HG03520 (cell line): Measurements from ENCODE around the gene TMEM208.

Source experiments
- ATAC-seq: cut with Tn5 transposase; IDR thresholded peaks from one replicate; pipeline ENCODE4 v1.9.1; 2021; ENCODE audit warnings: mild to moderate bottlenecking, moderate library complexity; ENCODE audit not compliant: unreplicated experiment

Gene TMEM208

DNA sequence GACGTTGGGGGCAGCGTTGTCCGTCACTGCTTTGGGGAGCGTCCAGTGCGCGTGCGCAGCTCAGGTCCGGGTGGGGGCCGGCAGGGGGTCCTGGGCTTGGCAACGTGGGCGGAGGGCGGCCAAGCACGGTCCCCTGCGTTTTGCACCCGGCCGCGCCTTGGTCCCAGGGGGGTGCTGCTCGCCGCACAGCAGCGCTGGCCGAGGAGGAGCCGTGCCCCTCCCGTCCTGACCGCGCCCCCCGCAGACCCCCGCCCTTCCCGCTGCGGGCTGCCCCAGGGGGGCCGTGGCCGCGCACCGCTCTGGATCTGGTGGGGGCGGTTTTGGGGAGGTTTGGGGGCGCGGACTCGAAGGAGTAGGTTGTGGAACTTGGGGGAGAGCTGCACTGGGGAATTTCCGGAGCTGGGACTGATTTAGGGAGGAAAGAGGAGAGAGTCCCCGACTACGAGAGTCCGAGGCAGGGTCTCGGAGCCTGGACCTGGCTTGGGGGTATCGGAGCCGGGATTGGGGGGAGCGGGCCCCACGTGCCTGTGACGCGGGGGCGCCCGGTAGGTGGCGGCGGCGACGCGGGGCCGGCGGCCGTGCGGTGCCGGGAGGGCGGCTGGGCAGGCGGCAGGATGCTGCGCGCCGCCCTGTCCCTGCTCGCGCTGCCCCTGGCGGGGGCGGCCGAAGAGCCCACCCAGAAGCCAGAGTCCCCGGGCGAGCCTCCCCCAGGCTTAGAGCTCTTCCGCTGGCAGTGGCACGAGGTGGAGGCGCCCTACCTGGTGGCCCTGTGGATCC is 21.7 kb downstream of the TMEM208 start, which contains the start of gene SLC9A5:
Gene SLC9A5, plus strand, starts transcription at position 579 of the 777 bp plus-strand sequence. Its CDS starts 36 bp downstream, at position 615.
- ATAC-seq: no peak

DNA sequence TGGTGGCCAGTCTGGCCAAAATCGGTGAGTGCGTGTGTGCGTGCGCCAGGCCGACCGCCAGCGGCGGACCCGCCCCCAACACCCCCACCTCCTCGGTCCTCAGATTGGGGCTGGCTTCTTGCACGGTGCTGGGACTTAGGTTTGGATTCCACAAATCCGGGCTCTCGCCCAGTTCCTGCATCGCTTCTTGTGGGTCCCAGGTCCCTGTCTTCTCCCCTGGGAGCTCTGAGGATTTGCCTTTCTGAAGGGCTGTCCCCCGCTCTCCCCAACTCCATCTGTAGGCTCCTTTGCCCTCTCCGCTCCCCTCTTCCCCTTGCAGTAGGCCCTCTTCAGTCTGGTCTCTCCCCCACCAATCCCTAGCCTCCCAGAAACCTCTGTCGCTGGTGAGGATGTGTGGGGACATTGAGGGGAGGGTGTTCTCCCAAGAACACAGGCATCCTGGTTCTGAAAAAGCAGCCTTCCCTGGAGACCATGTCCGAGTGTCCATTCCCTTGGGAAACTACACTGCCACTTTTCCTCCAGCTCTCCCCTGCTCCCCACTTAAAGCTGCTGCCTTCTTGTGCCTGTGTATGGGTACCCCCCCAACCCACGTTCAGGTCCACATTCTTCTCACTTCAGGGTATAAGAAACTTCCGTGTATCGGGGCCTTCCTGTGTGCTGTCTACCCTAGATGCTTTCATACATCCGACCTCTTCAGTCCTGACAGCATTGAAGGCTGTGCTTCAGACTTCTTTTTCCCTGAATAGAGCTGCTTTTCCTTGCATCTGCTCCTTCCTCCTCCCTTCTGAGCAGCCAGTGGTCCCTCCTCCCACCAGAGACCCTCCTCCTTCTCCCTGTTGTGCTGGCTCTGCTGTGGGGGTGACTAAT is 22.5 kb downstream of the TMEM208 start:
- no peak for ATAC-seq

DNA sequence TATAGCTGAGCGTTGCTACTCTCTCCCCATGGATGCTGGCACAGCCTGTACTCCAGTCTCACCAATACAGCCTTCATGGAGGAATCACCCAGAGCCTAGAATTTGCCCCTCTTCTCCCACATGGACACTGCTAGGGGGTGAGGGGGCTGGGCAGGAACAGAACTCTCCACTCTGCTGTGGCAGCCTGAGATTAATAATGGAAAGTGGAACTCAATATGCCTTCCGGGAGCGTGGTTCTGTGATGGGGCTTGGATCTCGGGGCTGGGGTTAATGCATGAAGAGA is 23.1 kb downstream of the TMEM208 start:
- ATAC-seq: no peak

DNA sequence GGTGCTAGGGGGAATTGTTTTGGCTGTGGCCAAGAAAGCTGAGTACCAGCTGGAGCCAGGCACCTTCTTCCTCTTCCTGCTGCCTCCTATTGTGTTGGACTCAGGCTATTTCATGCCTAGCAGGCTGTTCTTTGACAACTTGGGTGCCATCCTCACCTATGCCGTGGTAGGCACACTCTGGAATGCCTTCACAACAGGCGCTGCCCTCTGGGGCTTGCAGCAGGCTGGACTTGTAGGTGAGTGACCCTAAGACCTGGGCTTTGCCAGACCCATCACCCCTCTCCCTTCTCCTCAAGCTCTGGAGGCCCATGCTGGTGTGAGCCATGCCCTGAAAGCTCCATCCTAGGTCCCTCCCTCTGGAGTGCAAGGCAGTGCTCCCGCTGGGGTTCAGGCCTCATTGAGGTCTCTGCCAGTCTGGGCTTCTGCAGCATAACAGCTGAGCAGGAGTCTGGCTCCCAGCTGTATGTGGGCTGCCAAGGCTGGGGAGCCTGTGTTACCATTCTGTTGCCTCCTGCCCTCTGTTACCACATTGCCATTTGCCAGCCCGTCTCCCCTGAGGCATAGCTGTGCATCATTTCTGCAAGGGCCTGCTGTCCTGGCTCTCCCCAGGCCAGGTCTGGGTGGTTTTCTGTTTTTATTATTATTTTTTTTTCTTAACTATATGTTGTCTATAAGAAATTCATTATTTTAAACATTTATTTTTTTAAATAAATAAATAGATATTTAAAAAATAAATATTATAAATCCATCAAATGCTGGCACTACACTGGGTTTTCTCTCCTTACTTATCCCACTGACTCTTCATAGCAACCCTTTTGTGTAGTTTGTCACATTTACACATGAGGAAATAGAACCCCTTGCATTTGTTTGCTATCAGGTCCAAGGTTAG is 25.9 kb downstream of the TMEM208 start:
- ATAC-seq: no peak

DNA sequence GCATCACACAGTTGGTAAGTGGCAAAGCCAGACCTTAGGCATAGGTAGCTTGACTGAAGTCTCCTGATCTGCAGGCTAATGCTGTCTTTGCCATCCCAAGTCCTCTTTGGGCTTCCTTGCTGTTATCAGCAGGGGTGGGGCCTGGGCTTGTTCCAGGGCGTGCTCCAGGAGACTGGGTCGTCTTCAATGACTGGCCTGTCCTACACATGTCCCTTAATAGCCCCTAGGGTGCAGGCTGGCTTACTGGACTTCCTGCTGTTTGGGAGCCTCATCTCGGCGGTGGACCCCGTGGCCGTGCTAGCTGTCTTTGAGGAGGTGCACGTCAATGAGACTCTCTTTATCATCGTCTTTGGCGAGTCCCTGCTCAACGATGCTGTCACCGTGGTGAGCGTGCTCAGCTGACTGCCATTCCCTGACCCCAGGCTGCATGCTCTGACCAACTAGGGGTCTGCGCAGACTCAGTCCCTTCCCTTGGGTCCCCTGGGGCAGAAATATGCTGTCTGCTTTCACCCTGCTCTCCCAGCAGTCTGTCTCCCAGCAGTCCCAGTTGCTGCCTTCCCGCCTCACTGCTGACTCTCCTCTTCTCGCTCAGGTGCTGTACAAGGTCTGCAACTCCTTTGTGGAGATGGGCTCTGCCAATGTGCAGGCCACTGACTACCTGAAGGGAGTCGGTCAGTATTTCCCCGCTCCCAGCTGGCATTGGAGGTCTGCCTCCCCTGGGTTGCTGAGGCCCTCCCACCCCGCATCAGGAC is 28.0 kb downstream of the TMEM208 start:
- ATAC-seq: no peak

DNA sequence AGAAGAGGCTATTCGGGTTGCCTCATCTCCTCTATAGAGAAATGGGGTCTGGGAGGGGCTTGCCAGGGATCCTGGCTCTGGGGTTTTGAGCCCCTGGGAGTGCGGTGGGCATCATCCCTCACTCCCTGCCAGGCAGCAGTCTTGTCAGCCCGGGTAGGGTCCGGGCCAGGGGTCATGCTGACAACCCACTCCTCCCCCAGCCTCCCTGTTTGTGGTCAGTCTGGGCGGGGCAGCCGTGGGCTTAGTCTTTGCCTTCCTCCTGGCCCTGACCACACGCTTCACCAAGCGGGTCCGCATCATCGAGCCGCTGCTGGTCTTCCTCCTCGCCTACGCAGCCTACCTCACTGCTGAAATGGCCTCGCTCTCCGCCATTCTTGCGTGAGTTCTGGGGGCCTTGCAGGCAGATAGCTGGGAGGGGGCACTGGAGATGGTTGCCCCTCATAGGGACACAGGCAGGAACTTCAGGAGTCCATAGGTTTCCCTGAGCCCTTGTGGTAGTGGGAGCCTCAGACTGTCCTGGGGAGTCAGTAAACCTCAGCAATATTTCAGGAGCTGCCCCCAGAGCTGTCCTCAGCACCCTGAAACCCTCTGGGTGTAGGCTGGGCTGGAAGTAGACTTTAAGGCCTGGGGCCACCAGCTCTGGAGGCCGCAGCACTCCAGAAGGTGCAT is 28.8 kb downstream of the TMEM208 start:
- ATAC-seq: no peak

DNA sequence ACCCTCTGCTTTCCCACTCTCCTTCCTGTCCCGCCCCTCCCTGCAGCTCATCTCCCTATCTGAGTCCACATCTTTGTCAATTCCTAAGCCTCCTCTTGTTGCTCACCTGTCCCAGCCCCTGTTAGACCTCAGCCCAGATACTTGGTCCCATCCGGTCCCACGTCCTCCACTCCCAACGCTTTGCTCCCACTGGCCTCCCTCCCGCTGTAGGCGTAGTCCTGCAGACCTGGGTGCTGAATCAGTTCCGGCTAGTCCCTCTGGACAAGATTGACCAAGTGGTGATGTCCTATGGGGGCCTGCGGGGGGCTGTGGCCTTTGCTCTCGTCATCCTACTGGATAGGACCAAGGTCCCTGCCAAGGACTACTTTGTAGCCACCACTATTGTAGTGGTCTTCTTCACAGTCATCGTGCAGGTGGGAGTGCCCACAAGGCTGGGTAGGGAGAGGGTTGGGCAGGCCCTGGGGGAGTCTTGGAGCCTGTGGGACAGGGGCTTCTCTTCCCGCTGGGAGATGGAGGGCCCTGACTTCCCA is 29.8 kb downstream of the TMEM208 start:
- no peak for ATAC-seq

DNA sequence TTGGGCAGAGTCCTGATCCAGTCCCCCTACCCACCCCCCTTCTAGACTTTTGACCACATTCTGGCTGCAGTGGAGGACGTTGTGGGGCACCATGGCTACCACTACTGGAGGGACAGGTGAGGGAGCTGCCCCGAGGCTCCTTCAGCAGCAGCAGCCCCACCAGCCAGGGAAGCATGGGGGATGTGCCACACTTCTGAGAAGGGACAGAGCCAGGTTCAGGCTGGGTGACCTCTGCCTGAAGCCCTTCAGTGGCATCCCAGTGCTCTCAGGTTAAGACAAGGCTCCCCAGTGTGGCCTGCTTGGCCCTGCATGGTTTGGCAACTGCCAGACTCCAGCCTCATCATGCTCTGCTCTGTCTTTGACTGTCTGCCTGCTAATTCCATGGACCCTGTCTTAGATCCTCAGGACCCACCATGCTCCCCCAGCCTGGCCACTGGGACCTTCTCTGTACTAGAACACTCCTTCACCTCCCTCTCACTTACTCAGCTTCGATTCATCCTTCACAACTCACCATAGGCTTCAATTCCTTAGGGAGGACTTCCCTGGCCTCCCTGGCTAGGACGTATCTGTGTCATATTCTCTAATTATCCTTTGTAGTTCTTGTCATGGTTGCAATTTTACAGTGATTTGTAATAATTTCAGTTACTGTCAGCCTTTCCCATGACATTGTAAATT is 30.7 kb downstream of the TMEM208 start:
- no peak for ATAC-seq

DNA sequence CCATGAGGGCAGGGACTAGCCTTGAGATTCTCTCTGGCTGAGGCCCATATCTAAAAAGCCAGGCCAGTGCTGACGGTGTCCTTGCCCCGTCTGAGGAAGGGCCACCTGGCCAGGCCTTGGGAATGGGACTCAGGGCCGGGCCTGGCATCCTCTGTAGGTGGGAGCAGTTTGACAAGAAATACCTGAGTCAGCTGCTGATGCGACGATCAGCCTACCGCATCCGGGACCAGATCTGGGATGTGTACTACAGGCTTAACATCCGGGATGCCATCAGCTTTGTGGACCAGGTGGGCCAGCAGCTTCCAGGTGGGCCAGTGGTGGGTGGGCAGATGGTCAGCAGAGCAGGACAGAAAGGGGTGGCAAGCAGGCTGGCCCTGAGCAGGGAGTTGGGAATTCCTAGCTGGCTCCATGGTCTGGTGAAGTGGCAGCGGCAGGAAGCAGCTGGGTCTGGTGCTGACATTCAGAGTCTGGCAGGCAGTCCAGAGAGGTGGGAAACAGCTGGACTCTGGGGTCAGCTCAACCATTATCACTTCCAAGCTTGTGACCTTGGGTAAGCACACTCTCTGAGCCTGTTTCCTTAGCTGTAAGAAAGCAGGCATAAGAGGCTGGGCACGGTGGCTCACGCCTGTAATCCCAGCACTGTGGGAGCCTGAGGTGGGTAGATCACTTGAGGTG is 31.4 kb downstream of the TMEM208 start:
- no peak for ATAC-seq

DNA sequence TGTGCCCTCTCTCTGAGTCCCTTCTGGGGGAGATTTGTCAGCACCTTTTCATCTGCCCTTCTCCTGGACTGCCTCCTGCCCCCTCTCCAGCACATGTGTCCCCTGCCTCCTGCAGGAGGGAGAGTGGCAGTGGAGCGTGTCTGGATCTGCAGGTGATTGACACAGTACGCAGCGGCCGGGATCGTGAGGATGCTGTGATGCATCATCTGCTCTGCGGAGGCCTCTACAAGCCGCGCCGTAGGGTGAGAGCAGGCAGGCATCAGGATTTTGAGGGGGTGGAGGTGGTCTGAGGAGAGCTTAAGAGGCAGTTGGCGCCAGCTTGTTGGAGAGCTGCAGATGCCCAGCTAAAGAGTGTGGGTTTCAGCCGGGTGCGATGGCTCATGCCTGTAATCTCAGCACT is 32.8 kb downstream of the TMEM208 start:
- no peak for ATAC-seq

DNA sequence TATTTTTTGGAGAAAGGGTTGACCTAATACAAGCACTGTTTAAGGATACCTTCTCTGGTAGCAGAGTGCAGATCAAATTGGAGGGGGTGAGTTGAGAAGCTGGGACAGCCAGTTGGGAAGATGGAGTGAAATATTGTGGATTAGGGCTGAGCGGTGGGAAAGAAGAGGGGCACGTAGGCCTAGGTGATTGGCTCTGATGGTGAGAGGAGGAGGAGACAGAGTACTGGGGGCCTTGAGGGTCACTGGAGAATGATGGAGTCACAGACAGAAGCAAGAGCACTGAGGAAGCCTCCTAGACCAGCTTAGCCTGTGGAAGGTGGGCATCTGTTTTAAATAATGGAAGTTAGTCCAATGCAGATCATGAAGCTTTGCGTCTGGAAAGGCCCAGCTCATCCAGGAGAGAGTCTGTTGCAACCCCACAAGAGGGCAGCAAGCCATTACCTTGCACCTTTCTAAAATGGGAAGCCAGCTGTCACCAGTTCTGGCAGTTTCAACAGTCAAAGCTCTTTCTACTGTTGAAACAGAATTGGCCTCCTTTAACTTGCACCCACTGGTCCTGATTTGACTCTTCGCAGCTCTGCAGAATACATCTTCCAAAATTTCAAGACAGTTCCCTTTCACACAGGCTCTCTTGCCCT is 33.6 kb downstream of the TMEM208 start:
- no peak for ATAC-seq

DNA sequence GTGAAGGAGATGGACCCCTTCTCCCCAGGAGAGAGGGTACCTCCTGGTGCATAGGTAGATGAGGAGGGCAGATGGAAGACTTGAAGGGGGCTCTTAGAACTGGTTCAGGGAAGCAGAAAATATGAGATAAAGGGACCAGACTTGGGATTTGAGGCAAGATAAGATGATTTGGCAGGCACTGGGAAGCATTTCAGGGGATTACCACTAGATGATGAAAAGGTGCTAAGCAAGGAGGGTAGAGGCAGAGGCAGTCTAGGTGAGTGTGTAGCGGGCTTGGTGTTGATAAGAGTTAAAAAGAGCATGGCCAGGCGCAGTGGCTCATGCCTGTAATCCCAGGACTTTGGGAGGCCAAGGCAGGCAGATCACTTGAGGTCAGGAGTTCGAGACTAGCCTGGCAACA is 36.3 kb downstream of the TMEM208 start:
- ATAC-seq: no peak

DNA sequence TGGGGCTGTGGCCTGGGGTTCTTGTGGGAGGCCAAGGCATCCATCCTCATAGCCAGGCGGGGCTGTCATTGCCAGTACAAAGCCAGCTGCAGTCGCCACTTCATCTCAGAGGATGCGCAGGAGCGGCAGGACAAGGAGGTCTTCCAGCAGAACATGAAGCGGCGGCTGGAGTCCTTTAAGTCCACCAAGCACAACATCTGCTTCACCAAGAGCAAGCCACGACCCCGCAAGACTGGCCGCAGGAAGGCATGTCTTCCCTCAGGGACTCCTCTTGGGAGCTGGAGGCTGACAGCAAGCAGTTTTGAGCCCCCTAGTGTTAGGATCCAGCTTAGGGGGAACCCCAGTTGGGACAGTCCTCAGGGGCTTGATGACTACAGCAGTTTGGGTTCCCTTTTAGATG is 37.3 kb downstream of the TMEM208 start:
- ATAC-seq: no peak

DNA sequence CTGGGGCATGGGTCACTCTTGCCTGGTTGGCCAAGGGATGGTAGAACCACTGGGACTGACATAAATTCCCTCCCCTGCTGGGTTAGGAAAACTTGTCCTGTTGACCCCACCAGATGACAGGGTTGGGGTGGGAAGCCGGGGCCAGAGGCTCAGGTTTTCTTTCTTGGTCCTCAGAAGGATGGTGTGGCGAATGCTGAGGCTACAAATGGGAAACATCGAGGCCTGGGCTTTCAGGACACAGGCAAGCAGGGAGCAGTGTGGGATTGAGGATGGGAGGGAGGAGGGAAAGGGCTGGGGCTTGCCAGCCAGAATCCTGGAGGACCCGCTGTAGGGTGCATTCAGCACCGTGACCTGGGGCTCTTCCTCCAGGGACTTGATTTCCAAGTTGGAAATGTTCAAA is 37.9 kb downstream of the TMEM208 start:
- no peak for ATAC-seq

DNA sequence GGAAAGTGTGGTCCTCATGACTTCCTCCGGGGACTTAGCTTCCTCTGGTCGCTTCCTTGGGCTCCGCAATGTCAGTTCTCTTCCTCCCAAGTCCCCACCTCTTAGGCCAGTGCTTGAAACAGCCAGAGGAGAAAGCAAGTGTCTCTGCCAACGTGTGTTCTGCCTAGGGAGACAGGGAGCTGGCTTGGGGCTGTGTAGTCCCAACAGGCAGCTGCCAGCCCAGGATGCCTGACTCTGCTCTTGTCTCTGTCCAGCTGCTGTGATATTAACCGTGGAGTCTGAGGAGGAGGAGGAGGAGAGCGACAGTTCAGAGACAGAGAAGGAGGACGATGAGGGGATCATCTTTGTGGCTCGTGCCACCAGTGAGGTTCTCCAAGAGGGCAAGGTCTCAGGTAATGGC is 38.9 kb downstream of the TMEM208 start:
- ATAC-seq: no peak

DNA sequence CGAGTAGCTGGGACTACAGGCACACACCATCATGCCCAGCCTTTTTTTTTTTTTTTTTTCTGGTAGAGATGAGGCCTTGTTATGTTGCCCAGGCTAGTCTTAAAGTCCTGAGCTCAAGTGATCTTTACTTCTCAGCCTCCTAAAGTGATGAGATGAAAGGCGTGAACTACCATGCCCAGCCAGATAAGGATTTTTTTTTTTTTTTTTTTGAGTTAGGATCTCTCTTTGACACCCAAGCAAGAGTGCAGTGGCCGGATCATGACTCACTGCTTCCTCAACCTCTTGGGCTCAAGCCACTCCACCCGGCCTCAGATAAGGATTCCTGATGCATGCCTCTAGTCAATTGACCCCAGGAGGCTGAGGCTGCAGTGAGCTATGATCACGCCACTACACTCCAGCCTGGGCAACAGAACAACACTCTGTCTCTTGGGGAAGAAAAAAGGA is 41.2 kb downstream of the TMEM208 start:
- no peak for ATAC-seq

DNA sequence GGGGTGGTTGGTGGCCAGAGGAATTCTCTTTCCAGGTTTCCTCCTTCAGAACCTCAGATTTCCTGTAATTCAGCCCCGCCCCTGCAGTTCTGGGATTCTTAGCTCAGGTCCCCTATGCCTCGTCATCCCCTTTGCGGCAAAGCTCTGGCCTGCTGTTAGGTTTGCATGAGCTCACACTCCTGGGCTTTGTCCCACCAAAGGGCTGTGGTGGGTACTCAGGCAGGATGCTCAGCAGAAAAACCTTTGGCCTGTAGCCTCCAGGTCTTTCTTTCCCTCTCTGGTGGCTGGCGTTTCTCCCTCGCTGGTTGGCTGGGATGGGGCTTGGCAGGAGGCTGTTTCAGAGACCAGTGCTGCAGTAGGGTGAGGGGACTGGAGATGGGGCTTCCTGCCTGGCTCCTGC is 42.8 kb downstream of the TMEM208 start:
- ATAC-seq: no peak

DNA sequence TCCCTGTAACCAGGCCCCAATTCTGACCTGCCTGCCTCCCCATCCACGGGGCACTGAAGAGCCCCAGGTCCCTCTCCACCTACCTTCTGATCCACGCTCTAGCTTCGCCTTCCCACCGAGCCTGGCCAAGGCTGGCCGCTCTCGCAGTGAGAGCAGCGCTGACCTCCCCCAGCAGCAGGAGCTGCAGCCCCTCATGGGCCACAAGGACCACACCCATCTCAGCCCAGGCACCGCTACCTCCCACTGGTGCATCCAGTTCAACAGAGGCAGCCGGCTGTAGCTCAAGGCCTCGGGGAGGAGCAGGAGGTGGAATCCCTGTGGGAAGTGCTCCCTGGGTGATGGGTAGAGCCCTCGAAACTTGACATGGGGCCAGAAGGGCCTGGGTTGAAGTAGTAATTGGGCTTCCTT is 44.0 kb downstream of the TMEM208 start:
- no peak for ATAC-seq
